Measurements from ENCODE around the gene MAEL.
A peak's percentile ranks its signal among the peaks of the same experiment; 100 is the strongest.

Gene MAEL

GRCh38 chr1:166988974-166989515, at the start of gene MAEL:
MAEL (plus strand) TSS chr1:166989280; CDS start chr1:166989353, 73 bp downstream.
- DNase-seq, result no peak

GRCh38 chr1:166939741-166940375, 49.2 kb upstream of the MAEL start:
- peak; percentile 56 for DNase-seq

DNA sequence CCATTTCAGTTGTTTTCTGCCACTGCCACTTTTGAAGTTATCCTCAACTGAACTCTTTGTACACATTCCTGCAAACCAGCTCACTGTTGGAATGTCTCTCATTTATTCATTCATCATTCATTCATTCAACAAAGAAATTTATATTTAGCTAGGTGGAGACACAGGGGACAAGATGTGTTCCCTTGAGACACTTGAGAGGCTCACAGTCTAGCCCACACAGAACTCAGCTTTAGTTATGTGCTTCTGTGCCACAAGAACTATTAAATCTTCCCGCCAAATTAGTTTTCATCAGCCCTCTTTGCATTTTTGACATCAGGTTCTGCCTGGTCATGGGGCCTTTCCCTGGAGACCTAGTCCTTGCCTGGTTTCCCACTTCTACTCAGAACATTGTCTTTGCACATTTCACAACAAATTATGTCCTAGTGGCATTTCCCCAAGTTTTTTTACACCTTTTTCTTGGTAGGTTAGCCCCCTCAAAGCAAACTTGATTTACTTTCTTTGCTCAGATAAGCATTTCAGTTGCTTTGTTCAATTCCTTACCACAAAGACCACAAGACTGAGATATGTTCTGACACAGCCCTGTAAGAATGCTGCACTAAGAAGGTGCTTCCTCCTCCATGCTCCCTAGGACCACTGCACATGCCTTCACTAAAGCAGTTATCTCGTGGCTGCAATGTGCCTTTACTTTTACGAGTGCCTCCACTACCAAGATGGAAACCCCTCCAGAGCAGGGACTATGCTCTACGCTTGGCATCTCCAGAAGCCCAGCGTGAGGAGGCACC, 44.7 kb upstream of the MAEL start:
- no peak for DNase-seq

GRCh38 chr1:166947398-166948043, 41.6 kb upstream of the MAEL start:
- no peak for DNase-seq

DNA sequence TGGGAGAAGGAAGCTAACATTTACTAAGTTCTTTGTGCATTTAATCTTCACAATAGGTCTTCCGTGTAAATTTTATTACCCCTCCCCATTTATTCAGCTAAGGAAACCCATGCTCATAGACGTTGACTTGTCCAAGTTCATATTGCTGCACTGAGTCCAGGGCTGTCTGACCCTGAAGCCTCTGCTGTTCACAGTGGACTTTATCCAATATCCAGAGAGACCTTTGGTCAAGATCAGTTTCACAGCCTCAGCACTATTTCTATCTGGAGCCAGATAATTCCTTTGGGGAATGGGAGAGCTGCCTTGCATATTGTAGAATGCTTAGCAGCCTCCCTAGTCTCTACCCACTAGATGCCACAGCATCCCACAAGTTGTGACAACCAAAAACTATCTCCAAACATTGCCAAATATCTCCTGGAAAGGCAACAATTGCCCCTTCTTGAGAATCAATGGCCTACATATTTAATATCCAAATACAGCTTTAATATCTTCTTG, 40.2 kb upstream of the MAEL start:
- DNase-seq, result no peak

- no peak for DNase-seq
Observed at GRCh38 chr1:166950156-166950555, 38.9 kb upstream of the MAEL start.

GRCh38 chr1:166951050-166951449, 38.0 kb upstream of the MAEL start:
- no peak for DNase-seq

DNA sequence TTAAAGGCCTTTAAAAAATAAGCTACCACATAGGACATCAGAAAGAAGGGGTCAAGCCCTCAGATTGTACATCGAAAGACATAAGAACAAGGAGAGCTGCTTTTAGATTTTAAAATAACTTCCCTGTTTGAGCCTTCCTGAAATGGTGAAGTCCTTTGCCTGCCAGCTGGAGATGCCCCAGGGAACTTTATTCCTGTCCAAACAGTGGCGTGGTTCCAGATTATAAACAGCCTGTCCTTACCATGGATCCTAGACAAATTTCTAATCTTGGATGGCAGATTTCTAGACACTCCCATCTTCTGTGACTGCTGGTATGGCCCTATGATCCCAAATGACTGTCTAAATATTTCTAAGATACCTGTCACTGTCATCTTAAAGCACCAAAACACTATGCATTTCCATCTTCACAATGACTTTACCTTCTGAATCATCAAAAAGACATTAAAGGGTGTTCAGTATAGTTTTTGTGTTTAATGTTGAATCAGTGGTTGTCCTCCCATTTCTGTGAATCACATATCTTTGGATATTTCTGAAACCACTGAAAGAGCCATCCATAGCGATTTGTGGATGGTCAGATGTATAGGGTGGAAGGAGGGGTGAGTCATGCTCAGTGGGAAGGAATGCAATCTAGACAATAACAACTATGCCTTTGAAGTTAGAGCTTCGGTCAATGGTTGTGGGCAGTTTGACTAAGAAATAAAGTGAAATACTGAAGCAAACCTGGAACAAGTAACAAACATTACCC, 36.9 kb upstream of the MAEL start:
- DNase-seq, result no peak

DNA sequence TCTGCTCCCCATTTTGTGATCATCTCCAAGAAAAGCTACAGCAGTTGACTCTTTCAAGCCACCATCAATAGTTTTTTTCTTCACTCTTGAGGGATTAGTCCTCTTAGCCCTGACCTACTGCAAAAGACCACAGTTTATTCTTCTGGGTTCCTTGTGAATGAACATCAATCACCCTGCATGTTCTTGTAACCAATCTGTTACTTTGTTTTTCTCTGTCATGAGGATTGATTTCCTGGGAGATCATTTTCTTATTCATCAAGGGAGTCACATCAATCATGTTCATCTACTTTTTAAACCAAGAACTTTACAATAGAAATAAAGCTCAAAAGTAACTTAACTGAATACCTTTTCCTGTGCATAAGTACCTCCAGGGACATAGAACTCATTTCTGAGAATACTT, 35.6 kb upstream of the MAEL start:
- DNase-seq, result no peak

DNA sequence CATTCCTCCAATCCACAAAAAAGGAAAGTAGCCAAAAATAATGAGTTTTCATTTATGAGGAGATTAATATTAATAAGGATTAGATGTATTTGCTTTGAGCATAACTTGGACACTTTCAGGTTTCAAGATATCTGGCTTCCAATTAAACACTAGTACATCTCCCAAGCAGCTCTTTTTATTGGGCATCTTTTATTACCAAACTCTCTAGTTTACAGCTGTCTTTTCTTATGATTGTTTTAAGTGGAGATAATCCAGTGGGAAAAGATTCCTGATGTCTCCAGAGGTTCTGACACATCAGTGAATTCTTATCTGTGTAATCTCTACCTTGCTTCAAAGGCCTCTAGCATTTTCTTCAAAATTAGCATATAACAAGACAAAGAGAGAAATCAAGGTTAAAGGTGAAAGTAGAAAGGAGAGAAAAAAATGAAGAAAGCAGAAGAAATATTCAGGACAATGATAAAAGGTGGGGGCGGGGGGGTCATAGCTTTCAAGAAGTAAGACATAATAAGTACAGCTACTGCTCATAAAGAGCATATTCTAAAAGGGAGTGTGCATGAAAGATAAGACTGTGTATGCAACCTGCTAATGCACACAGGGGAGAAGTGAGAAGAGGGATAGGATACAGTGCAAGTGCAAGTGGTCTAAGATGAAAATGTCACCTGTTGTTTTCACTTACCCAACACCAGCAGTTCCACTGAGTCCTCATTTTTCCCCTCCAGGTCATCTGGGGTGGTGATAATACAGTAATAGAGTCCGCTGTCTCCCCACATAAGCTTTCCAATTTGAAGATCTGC, 32.8 kb upstream of the MAEL start:
- DNase-seq, result no peak

DNA sequence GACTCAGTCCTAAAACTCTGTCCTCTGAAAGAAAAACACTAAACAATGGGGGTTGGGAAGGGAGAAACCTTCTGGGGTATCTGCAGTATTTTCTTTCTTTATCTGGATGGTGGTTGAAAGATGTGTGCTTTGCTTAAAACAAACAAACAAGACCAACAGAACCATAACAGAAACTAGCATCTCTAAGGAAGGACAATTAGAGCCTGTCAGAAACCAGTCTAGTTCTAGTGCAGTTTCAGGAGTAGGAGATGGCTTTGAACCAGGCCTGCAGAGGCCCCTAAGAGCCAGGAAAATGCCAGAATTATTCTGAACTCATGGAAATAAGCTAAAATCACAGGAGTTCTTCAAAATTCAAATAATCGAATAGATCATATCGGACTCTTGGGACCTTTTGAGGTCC, 32.2 kb upstream of the MAEL start:
- DNase-seq, result no peak

GRCh38 chr1:166960858-166961474, 28.1 kb upstream of the MAEL start:
- DNase-seq, result no peak

GRCh38 chr1:166969074-166969677, 19.9 kb upstream of the MAEL start:
- no peak for DNase-seq

DNA sequence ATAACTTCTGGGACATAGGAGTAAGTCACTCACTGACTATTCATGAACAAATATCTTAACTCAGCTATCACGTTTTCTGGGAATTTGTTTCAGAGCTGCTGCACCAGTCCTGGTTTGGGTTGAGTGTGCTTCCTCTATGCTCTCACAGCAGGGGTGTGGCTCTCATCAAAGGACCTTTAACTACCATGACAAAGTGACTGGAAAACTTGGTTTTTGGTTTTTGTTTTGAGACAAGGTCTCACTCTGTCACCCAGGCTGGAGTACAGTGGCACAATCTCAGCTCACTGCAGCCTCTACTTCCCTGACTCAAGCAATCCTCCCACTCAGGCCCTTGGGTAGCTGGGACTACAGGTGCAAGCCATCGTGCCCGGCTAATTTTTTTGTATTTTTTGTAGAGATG, 17.8 kb upstream of the MAEL start:
- DNase-seq, result no peak

- DNase-seq, result no peak
Observed at GRCh38 chr1:166972193-166972592, 16.9 kb upstream of the MAEL start.

DNA sequence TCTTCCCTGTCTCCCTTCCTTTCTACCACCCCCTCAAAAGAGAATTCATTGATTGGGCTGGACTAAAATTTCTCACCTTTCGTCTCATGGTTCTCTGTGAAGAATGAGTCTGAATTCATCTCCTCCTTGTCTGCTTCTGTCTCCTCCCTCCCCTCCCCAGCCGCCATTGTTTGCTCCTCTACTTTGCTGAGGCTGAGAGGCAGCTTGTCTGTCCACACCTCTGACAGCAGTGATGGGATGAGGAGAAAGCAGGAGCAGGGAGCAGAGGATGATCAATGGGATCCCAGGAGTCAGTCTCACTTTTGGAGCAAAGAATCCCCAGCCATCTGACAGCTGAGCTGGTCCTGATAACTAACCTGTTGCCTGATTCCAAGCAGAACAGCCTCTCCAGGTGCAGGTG, 16.3 kb upstream of the MAEL start:
- DNase-seq, result no peak

- no peak for DNase-seq
Observed at GRCh38 chr1:166974647-166975345, 14.3 kb upstream of the MAEL start.

GRCh38 chr1:166975361-166976129, 13.5 kb upstream of the MAEL start, which contains the start of gene ILDR2:
ILDR2 (minus strand) TSS chr1:166975540; CDS start chr1:166975268, 272 bp downstream.
- peak; percentile 46 for DNase-seq

DNA sequence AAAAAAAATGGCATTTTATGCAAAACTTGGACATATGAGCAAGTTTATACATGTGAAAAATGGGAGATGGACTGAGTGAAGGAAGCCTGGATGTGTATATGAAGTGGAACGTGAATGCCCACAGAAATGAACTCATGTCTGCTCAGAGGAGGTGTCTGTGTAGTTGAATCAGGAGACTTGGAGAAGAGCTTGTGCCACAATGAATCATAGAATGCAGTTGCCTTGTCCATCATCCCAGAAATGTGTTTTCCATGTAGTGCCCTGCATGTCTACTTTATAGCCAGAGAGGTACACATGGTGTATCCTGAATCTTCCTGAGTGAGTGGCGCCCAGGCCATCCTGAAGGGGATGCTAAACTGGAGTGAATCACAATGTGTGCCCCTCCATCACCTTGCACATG, 11.1 kb upstream of the MAEL start:
- DNase-seq, result no peak

- no peak for DNase-seq
Observed at GRCh38 chr1:166978821-166979220, 10.3 kb upstream of the MAEL start.
